HG03196 (cell line): Measurements from ENCODE around the gene DHRS13.
A peak's percentile ranks its signal among the peaks of the same experiment; 100 is the strongest.
"Not testable (repeated sequence)": the region's sequence is repeated elsewhere in the genome, so short reads cannot be mapped to it uniquely, and the experiment has no call there.

ENCODE experiments used
- ATAC-seq: cut with Tn5 transposase; IDR thresholded peaks from one replicate; pipeline ENCODE4 v1.9.1; 2021; ENCODE audit not compliant: unreplicated experiment

Gene DHRS13

DNA sequence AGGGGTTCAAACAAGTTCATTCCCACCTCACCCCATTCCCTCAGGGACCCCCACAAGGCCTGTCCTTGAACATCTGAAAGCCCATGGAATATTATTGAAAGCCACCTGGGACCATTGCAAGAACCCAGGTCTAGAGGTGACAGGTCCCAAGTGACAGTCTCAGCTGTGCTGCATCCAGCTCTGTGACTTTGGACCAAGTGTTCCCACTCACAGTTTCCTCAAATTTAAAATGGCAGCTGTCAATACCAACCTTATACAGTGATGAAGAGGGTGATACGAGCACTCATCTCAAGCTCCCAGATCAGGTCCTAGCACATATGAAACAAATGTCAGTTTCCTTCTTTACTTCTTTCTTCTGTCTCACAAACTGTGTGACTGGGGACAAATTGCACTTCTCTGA is 38.9 kb downstream of the DHRS13 start:
- ATAC-seq, result no peak

DNA sequence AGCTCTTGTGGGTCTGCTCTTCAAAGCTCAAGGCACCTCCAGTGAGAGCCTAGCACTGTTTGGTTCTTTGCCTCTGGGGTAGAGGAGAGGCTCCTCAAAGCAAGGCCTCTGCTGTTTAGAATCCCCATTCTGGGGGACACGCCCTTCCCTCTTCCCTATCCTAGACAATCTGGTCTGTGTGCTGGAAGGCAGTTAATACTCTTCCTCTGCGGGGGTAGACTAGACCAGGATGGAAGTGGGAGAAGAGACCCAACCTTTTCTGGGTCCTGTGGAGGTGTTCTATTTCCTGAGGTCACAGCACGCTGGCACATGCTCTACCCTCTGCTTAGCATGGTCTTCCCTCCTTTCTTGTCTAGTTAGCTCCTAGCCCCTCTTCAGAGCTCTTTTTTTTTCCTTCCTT is 40.3 kb downstream of the DHRS13 start:
- no peak for ATAC-seq

DNA sequence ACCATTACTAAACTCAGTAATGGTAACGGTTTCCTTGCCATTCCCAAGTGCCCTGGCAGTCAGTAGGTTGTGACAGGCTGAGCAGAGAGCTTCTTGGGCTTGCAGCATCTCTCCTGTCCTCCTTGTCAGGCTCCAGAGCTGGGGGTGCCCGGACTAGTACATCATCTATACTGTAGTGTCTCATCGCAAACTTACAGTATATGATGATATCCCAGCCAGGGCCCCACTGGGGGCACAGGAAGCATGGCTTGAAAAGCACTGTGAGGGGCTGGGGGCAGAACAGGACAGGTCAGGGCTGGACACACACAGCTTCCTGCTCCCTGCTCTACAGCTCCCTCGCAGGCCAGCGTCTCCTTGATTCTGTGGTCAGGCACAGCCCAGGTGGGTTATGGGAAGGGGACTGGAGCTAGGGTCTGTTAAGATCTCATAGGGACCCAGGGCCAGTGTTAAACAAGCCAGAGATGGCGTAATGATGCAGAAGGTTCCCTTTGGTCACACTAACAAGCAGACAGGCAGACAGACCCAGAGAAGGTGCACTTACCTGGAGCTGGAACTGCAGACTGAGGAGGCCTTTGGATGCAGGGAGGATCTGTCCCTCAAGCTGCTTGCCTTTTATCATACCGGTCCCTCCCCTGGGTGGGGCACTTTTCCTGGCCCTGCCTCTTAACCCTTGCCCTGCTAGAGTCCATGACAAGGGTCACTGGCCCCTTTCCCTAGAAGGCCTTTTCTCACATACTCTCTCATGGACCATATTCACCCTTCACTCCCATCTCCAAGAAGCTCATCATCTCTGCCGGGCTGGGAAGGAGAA is 41.3 kb downstream of the DHRS13 start:
- no peak for ATAC-seq

DNA sequence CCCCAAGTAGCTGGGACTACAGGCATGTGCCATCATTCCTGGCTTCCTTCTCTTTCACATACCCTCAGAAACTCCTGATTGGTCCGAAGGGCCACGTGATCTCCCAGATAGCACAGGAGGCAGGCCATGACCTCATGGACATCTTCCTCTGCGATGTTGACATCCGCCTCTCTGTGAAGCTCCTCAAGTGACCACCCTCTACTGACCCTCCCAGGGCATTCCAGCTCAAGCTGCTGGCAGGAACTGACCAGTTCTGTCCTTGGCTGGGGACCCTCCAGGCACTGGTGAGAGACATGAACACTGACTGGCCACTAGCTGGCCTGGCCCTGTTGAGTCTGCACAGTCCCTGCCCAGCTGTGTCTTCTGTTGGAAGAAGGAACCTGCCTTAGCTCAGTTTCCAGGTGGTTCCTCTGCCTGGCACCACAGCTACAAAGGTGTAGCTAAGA is 42.5 kb downstream of the DHRS13 start:
- ATAC-seq, result no peak

DNA sequence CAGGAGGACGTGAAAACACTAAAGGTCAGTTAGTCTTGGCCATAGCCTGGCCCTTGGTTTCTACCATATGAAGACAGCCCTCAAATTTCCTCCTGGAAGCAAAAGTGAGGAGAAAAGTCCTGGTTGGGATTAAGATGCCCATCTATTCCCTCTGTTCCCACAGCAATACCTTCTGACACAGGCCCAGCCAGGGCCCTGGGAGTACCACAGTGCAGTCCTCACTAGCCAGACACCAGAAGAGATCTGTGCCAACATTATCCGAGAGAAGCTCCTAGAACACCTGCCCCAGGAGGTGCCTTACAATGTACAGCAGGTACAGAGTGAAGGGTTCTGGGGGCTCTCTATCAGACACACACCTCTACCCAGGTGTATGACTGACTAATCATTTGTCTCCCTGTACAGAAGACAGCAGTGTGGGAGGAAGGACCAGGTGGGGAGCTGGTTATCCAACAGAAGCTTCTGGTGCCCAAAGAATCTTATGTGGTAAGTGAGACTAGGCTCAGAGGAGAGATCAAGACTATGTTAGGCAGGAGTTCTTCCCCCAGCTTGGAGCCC is 44.0 kb downstream of the DHRS13 start:
- no peak for ATAC-seq

DNA sequence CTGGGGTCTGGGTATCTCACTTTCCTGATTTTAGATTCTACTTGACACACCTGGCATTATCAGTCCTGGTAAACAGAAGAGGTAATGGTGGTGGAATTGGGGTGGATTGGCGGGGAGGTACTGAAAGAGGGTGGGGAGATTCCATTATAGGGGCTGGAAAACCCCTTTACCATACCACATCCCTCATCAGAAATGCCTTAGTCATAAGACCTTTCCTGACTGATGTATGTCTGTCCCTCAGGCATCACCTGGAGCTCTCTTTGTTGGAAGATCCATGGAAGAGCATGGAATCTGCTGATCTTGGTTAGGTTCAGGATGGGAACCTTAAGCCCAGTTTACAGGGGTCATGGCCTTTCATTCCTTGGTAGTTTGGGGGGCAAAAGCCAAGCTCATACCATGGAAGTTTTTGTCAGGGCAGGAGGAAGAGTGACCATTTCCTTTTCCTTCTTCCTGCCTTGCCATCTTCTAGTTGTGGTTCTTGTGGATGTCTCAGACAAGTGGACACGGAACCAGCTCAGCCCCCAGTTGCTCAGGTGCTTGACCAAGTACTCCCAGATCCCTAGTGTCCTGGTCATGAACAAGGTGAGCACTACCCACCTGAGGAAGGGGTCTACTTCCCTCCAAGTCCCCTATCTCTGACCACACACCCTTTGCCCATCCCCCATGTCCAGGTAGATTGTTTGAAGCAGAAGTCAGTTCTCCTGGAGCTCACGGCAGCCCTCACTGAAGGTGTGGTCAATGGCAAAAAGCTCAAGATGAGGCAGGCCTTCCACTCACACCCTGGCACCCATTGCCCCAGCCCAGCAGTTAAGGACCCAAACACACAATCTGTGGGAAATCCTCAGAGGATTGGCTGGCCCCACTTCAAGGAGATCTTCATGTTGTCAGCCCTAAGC is 44.7 kb downstream of the DHRS13 start:
- no peak for ATAC-seq

DNA sequence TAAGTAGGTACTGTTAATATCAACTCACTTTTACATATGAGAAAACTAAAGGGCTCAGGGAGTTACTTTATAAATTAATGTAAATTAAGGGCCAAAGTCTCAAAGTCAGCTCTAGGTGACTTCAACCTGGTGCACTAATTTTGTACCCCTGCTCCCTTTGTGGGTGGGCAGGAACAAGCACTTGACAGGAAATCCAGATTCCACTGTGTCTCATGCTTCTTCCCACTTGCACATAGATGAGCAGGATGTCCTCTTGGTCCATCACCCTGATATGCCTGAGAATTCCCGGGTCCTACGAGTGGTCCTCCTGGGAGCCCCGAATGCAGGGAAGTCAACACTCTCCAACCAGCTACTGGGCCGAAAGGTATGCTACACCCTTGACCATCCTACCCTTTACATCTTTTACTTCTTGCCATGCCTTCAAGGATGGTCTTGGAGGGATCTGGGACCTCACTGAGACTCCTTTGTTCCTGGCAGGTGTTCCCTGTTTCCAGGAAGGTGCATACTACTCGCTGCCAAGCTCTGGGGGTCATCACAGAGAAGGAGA is 46.8 kb downstream of the DHRS13 start:
- no peak for ATAC-seq

DNA sequence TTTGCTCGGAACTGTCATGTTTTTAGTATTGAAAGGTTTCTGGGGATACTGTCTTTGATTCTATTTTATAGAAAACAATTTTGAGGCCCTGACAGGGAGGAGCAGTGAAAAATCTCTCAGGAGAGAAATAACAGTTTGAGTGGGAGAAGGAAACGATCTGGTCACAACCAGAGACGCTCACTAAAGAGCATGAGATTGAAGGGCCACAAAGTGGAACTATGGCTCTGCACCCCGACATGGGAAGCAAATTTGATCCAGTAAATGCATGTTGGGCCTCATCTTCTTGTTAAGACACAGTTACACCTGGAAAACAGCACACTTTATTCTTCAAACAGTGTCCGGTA is 47.6 kb downstream of the DHRS13 start:
- ATAC-seq, result no peak

DNA sequence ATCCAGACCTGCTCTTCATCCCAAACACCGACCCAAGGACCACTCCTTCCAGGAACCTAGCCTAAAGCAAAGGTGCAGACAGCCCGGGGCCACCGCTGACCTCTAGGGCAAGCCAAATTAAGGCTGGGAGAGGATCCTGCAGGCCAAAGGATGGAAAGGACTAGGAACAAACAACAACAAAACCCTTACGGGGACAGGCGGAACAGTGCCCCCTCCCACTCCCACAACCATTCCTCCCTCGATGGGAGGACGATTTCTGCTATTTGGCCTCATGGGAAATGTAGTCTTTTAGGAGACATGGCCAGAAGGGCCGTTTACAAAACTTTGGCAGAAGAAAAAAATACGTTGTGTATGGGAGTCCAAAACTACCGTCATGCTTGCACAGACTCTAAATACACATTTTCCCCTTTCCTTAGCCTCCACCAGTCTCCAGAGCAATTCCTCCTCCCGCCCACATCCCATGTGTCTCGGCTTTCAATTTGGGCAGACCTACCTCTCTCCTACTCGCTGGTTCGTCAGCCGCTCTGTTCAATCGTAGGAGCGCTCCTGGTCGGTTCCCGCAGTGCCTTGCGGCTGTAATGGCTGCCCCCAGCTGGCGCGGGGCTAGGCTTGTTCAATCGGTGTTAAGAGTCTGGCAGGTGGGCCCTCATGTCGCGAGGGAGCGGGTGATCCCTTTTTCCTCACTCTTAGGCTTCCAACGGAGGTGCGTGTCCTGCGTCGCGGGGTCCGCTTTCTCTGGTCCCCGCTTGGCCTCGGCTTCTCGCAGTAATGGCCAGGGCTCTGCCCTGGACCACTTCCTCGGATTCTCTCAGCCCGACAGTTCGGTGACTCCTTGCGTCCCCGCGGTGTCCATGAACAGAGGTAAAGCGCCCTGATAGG is 48.2 kb downstream of the DHRS13 start, which contains the start of gene ERAL1:
ERAL1 (plus strand) TSS at position 560 of the 879 bp plus-strand sequence; CDS start at position 579, 19 bp downstream.
- peak; percentile 84 for ATAC-seq

DNA sequence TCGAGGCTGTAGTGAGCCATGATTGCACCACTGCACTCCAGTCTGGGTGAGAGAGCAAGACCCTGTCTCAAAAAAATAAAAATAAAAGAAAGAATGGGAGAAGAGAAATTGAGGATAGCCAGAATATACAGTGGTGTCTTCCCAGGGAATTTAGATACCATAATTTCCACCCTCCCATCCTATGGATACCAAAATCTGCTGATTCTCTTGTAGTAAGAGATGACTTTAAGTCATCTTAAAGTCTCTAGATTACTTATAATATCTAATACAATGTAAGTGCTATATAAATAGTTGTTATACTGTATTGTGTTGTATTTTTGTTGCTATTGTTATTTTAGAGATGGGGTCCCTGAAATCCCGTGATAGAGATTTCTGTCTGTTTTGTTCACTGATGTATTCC is 49.6 kb downstream of the DHRS13 start:
- ATAC-seq, result no peak

DNA sequence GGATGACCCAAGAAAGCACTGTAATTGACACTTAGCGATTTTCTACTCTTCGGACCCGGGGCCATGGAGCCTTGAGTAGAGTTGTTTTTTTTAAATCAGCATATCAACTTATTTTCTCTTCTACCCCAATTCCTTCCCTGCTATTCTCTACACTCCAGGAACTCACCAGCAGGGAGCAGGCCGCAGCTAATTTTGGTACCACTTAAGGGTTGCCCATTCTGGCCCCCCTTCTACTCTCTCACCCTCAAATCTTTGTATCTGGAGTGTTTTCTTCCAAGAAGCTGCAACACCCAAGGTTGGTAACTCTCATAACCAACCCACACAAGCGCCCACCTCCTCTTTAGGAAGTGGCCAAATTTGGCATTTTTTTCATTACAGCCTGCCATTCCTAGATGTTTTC is 53.6 kb downstream of the DHRS13 start:
- no peak for ATAC-seq

DNA sequence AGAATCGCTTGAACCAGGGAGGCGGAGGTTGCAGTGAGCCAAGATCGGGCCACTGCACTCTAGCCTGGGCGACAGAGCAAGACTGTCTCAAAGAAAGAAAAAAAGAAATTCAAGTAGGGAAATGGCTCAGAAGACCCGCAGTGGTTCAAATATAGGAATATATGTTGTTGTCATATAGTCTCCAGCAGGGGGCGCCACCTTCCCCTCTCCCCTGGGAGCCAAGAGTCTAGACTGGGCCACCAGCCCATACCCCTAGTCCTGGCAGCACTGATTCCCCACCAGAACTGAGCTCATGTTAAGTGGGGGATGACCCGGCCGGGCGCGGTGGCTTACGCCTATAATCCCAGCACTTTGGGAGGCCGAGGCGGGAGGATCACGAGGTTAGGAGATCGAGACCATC is 54.2 kb downstream of the DHRS13 start:
- not testable (repeated sequence) for ATAC-seq
